Testis (tissue), 2 donors: ENCODE data around the gene KCND1.

Source experiments
- POLR2A ChIP-seq: fragments of 450-650 bp; IDR thresholded peaks from one replicate; pipeline ENCODE4 v1.6.1; 2017; ENCODE audit warnings: antibody characterized with exemption, mild to moderate bottlenecking, moderate library complexity
- TF ChIP-seq, protein P1 (sequence below), 3 experiments: fragments of 450-650 bp in 2 of 3; fragments of 200-600 bp in 1 of 3; sonication (generic) in 1 of 3; IDR thresholded peaks; one replicate each; pipeline ENCODE4 v1.5.1; 2016 to 2019; ENCODE audit warnings: antibody characterized with exemption in 3 of 3, mild to moderate bottlenecking in 2 of 3, moderate library complexity in 1 of 3

DNA sequence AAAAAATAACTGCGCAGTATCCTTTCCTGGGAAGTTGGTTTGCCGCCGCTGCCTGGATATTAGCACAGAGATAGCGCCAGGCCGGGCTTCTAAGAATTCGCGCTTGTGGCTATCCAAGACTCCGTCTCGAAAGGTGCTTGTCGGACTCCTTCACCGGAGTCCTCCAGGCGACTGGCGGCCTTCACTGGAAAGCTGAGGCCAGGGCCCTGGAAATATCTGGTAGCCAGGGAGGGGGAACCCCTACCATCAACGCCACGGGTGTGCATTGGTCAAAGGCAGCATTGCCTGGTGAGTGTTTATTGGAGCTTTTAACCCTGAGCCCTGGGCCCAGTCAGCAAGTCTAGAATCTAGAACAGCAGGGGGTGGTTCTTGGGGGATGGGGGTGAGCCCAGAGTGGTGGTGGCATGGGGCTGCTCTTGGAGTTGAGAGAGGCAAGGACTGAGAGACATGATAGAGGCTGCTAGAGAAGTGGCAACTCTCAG, 52.2 kb downstream of the KCND1 start:
- TF ChIP-seq, protein P1, sequence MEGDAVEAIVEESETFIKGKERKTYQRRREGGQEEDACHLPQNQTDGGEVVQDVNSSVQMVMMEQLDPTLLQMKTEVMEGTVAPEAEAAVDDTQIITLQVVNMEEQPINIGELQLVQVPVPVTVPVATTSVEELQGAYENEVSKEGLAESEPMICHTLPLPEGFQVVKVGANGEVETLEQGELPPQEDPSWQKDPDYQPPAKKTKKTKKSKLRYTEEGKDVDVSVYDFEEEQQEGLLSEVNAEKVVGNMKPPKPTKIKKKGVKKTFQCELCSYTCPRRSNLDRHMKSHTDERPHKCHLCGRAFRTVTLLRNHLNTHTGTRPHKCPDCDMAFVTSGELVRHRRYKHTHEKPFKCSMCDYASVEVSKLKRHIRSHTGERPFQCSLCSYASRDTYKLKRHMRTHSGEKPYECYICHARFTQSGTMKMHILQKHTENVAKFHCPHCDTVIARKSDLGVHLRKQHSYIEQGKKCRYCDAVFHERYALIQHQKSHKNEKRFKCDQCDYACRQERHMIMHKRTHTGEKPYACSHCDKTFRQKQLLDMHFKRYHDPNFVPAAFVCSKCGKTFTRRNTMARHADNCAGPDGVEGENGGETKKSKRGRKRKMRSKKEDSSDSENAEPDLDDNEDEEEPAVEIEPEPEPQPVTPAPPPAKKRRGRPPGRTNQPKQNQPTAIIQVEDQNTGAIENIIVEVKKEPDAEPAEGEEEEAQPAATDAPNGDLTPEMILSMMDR (IDR thresholded peaks at IDR 0.05), result no peak
- TF ChIP-seq POLR2A, result no peak
